SU-DHL-6 (cell line): Measurements from ENCODE around the gene TMEM117.

Experiments
- EZH2phosphoT487 ChIP-seq: fragments of 200-600 bp; sonication (generic), shearing (Covaris generic); conservative IDR thresholded peaks from 2 replicates; pipeline ENCODE4 v1.6.1; 2018; ENCODE audit warnings: mild to moderate bottlenecking, antibody characterized with exemption, low read length, moderate library complexity, mixed read lengths
- TF ChIP-seq, protein P1 (sequence below): fragments of 200-600 bp; sonication (generic); IDR thresholded peaks from one replicate; pipeline ENCODE4 v1.5.1; 2017; ENCODE audit warnings: antibody characterized with exemption, mild to moderate bottlenecking, low read length, moderate library complexity; ENCODE audit not compliant: insufficient read depth, poor library complexity, severe bottlenecking

- TF ChIP-seq, protein P1, sequence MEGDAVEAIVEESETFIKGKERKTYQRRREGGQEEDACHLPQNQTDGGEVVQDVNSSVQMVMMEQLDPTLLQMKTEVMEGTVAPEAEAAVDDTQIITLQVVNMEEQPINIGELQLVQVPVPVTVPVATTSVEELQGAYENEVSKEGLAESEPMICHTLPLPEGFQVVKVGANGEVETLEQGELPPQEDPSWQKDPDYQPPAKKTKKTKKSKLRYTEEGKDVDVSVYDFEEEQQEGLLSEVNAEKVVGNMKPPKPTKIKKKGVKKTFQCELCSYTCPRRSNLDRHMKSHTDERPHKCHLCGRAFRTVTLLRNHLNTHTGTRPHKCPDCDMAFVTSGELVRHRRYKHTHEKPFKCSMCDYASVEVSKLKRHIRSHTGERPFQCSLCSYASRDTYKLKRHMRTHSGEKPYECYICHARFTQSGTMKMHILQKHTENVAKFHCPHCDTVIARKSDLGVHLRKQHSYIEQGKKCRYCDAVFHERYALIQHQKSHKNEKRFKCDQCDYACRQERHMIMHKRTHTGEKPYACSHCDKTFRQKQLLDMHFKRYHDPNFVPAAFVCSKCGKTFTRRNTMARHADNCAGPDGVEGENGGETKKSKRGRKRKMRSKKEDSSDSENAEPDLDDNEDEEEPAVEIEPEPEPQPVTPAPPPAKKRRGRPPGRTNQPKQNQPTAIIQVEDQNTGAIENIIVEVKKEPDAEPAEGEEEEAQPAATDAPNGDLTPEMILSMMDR = no peak
- TF ChIP-seq EZH2phosphoT487 = no peak
These were observed 33.3 kb downstream of the TMEM117 start for GRCh38 chr12:43869184-43869583.
